Measurements from ENCODE around the gene LZTS2.

The LZTS2 gene

GRCh38 chr10:100998183-100998990, 1.2 kb upstream of the LZTS2 start:
- DNase-seq (ENCODE audit: low read depth): peak; percentile 43

DNA sequence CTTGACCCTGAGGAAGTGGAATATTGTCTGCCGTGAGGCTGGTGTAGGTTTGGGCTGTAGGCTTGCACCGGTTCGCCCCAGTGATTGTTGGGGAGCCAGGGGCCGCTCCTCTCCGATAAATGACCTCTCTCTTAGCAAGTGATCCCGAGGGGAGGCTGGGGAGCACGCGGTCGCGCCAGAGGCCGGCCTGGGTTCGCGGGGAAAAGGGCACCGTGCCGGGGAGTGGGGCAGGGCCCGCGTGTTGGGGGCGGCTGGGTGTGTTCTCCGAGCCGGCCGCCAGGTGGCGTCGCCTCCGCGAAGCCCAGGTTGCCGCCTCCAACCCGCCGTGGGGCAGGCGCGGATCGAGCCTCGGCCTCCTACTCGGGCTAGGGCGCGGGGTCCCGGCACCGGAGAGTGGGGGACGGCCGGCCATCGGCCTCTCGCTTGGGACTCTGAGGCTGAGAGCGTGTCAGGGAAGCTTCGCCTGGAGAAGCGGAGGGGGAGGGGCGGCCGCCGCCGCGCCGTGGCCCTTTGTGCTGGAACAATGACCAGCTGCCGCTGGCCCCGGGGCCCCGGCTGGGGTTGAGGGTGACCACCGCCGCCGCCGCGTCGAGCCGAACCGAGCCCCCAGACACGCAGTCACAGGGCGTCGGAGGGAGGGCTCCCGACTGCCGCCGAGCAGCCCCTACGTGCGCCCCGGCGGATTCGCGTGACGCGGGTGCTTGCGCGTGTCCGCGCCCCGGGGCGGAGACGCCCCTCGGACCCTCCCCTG, 442 bp upstream of the LZTS2 start:
- peak; percentile 68 for DNase-seq (ENCODE audit: low read depth)

DNA sequence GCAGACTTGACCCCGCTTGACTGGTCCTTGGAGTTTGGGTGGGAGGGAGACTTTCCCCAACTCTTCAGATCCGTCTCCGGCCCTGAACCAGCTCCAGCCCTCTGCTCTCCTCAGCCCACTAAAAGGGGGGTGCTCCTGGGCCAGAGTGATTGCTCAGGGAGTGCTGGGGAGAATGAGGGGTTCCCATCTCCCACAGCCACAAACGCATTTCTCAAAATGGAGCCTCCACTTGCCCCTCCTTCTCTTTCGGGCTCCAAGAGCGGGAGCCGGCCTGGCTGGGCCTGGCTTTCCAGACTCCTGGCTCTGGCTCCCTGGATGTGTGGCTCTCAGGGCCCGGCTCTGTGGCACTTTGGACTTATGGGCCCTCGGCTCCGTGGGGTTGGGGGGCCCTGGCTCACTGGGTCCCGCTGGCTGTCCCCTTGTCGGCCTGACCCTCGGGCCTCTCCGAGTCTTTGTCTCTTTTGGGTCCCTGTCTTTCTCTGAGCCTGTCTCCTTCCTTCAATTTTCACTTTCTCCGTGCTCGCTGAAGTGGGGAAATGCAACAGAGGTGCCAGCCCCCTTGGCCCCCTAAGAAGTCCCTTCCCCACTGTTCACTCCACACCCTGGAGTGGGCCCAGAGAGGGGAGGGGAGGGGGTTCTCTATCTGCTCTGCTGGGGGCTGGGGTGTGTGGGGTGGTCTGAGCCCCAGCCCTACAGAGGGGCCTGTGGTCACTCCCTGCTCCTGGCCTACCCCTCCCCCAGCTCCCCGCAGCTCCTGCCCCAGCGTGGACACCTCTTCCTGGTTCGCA, 713 bp downstream of the LZTS2 start:
- no peak for DNase-seq (ENCODE audit: low read depth)

DNA sequence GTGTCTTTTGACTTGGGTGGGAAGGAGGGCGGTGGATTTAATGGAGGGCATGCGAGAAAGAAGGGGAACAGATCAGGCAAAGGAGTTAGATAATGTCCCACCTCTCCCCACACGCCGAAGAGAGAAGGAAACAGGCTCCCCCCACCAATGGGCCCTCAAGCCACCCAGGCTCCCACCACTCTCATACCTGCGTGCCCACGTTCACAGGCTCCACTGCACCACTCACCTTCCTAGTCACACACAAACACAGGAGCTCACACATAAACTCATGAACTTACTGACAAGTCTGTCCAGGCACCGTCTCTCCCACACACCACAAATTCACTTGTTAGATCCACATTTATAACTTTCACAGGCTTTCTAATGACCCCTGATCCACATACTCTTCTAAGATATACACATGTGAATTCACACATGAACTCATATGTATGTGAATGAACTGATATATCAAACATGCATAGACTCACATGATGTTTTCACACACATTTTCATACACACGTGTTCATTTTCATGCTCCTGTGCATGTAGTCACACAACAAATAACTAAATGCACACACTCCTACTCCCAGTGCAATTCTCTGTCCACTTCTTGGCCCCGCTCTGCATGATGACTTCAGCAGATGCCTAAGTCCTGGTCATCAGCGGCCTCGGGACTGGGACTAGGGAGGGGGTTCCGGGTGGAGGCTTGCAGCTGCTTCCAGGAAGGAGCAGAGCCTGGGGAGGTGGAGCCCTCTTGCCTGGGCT, 1.5 kb downstream of the LZTS2 start:
- DNase-seq (ENCODE audit: low read depth): no peak

DNA sequence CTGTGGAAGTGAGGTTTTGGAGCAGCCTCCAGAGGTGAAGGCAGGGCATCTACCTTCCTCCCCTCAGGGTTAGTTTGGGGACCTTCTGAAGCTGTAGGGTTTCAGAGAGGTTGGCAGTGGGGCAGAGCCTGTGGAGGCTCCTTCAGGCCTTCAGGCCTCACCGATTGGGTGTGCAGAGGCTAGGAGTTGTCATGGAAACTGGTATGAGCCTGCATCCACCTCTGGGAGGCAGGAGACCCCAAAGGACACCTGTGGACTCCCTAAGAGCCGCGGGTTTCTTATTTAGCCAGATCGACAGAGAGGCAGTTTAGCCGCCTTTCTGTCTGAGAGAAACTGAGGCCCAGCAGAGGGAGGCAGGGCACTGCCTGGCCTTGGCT, 2.0 kb downstream of the LZTS2 start:
- DNase-seq (ENCODE audit: low read depth): no peak

GRCh38 chr10:101002456-101002855, 2.8 kb downstream of the LZTS2 start:
- no peak for DNase-seq (ENCODE audit: low read depth)

DNA sequence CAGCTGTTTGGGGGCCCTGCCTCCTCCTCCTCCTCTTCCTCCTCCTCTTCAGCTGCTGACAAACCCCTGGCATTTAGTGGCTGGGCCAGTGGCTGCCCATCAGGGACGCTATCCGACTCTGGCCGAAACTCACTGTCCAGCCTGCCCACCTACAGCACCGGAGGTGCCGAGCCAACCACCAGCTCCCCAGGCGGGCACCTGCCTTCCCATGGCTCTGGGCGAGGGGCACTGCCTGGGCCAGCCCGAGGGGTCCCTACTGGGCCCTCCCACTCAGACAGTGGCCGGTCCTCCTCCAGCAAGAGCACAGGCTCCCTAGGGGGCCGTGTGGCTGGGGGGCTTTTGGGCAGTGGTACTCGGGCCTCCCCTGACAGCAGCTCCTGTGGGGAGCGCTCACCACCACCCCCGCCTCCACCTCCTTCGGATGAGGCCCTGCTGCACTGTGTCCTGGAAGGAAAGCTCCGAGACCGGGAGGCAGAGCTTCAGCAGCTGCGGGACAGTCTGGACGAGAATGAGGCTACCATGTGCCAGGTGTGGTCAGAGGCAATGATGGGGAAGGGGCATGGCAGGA, 4.1 kb downstream of the LZTS2 start:
- no peak for DNase-seq (ENCODE audit: low read depth)

DNA sequence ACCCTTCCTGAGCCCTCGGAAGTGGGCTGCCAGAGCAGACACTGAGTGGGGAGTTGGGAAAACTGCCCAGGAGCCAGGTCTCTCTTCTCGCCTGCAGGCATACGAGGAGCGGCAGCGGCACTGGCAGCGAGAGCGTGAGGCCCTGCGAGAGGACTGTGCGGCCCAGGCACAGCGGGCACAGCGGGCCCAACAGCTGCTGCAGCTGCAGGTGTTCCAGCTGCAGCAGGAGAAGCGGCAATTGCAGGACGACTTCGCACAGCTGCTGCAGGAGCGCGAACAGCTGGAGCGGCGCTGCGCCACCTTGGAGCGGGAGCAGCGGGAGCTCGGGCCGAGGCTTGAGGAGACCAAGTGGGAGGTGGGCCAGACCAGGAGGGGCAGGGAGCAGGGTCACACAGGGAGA, 5.8 kb downstream of the LZTS2 start:
- no peak for DNase-seq (ENCODE audit: low read depth)

DNA sequence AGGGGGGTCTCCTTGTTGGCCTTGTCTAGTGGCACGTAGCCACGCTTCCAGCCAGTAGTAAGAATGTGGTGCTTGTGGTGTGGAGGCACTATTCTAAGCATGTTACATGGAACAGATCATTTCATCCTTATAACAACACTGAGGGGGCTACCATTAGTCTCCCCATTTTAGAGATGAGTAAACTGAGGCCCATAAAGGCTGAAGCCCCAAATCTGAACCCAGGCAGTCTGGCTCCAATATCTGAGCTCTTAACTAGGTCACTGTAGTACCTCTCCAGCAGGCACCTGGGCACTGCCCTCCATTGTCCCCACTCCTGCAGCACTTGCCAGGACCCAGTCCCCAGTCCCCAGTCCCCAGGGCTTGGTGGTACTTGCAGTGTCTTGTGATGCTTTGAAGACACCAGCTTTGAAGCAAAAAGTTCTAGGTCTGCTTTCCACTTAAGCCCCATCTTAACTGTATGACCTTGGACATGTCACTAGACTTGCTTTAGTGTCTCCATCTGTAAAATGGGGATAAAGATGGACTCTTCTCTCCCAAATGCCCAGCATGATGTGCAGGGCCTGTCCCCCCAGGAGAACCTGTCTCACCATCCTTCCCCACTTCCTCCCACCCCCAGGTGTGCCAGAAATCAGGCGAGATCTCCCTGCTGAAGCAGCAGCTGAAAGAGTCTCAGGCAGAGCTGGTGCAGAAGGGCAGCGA, 6.4 kb downstream of the LZTS2 start:
- no peak for DNase-seq (ENCODE audit: low read depth)

GRCh38 chr10:101006593-101007098, 7.0 kb downstream of the LZTS2 start:
- DNase-seq (ENCODE audit: low read depth): no peak

DNA sequence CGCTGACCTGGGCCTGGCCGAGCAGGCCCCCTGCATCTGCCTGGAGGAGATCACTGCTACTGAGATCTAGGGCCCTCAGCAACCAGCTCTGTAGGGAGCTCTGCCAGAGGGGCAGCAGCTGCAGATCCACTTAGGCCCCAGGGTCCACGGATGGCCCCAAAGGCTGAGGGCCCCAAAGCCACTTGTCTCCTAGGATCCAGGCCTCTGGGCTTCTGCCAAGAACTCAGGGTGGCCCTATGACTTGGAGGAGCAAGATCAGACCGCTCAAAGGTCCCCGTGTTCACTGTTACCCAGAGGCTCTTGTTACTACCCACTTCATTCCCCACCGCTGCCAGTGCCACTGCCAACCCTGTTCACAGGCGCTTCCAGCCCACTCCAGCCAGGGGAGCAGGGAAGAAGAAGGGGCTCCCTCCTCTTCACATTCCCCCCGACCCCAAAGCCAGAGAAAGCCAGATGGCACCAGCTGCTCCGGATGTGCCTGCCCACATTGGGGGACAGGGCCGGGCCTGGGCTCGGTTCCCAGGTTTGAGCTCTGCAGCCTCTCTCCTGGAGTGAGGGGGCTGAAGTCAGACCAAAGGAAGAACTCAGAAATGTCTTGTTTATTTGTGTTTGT, 7.6 kb downstream of the LZTS2 start:
- DNase-seq (ENCODE audit: low read depth): no peak

GRCh38 chr10:101007915-101008822, 8.6 kb downstream of the LZTS2 start:
- DNase-seq (ENCODE audit: low read depth): no peak

GRCh38 chr10:101008823-101009423, 9.3 kb downstream of the LZTS2 start:
- no peak for DNase-seq (ENCODE audit: low read depth)

GRCh38 chr10:101010329-101010728, 10.7 kb downstream of the LZTS2 start:
- DNase-seq (ENCODE audit: low read depth): no peak

DNA sequence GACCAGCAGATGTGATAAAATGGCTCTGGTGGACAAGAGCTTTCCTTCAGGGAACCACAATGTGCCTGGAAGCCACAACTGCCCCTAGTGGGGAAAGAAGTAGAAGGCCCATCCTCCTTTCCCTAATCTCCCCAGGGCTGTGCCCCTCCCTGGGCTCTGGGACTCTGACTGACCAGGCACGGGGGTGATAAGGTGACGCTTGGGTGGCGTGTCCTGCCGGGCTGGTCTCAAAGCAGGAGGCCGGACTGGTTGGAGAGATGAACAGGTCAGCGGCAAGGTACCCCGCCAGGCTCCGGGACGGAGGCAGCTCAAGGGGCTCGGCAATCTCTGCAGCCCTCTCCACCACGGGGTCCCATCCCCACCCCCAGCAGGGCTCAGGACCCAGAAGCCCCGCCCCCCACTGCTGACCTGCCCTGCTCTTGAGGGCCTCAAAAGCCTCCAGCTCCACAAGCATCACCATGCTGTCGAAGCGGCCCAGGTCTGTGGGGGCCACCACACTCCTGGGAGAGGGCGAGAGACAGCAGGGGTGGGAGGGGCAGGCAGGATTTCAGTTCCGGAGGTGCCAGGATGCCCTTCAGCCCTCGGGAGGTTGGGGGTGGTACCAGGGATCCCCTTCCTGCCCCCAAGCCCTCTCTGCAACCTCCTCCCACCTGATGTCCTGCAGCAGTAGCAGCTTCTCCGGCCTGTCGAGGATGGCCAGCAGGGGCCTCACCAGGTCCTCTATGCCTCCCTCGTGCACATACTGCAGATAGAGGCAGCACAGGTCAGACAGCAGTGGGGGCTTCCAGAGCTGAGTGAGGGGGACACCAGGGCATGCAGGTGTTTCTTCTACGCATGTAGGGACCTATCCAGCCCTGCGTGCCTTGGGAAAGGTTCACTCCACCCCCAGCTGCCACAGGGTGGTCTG, 12.2 kb downstream of the LZTS2 start:
- no peak for DNase-seq (ENCODE audit: low read depth)

GRCh38 chr10:101012525-101013364, 13.1 kb downstream of the LZTS2 start:
- DNase-seq (ENCODE audit: low read depth): peak; percentile 69

DNA sequence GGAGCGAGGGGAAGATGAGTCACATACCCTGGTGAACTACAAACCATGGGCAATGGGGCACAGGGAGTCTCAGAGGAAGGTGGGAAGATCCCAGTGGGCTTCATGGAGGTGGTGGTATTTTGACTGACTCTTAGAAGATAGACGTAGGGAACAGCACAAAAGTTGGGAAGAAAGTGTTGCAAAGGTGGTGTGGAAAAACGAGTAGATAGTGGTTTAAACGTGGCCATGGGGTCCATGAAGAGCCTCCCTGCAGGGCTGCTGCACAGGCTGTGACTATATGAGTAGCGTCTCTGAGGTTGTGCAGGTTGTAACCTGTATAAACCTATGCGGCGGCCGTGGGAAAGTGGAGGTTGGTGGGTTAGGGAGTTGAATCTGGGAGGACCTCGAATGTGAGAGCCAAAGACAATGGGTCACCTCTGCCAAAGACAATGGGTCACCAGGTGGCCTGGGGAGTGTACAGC, 13.8 kb downstream of the LZTS2 start:
- DNase-seq (ENCODE audit: low read depth): no peak

All from activated T-helper 9 cell treated with anti-CD3 and anti-CD28 coated beads, Interleukin-2, amount 50 U/mL, for 16 hours (primary cell).